Choroid plexus epithelial cell (primary cell): ENCODE data around the gene DALRD3.
A peak's percentile ranks its signal among the peaks of the same experiment; 100 is the strongest.

Experiments used
- DNase-seq: peaks from one replicate; pipeline ENCODE4 v3.0.0-alpha.2; 2010; ENCODE audit warnings: low read depth
- H3K4me3 ChIP-seq: 2 replicates; pipeline ENCODE4 v1.5.1; 2011; ENCODE audit warnings: low read depth, mild to moderate bottlenecking, control low read depth, low read length, moderate library complexity
- TF ChIP-seq, protein P1 (sequence below): conservative IDR thresholded peaks from 2 replicates; pipeline ENCODE4 v1.5.1; 2011; ENCODE audit warnings: low read depth, mild to moderate bottlenecking, control low read depth, inconsistent platforms, low read length, moderate library complexity

The DALRD3 gene

GRCh38 chr3:49017229-49017970 lies 980 bp downstream of the DALRD3 start:
- TF ChIP-seq, protein P1, sequence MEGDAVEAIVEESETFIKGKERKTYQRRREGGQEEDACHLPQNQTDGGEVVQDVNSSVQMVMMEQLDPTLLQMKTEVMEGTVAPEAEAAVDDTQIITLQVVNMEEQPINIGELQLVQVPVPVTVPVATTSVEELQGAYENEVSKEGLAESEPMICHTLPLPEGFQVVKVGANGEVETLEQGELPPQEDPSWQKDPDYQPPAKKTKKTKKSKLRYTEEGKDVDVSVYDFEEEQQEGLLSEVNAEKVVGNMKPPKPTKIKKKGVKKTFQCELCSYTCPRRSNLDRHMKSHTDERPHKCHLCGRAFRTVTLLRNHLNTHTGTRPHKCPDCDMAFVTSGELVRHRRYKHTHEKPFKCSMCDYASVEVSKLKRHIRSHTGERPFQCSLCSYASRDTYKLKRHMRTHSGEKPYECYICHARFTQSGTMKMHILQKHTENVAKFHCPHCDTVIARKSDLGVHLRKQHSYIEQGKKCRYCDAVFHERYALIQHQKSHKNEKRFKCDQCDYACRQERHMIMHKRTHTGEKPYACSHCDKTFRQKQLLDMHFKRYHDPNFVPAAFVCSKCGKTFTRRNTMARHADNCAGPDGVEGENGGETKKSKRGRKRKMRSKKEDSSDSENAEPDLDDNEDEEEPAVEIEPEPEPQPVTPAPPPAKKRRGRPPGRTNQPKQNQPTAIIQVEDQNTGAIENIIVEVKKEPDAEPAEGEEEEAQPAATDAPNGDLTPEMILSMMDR = no peak
- no peak for DNase-seq

GRCh38 chr3:49016414-49017228 lies 1.8 kb downstream of the DALRD3 start:
- TF ChIP-seq, protein P1 = no peak
- H3K4me3 ChIP-seq = no peak overlapping the region
- DNase-seq = no peak

More at GRCh38 chr3:49017229-49017970, 980 bp downstream of the DALRD3 start:
- H3K4me3 ChIP-seq = peak overlapping the region; percentile 88

GRCh38 chr3:49015765-49016164 lies 2.6 kb downstream of the DALRD3 start:
- H3K4me3 ChIP-seq = no peak overlapping the region
- DNase-seq = no peak
- TF ChIP-seq, protein P1 = no peak

- no peak overlapping the region for H3K4me3 ChIP-seq
- TF ChIP-seq, protein P1 = no peak
- DNase-seq = no peak
Observed at GRCh38 chr3:49015072-49015471, 3.3 kb downstream of the DALRD3 start.

DNA sequence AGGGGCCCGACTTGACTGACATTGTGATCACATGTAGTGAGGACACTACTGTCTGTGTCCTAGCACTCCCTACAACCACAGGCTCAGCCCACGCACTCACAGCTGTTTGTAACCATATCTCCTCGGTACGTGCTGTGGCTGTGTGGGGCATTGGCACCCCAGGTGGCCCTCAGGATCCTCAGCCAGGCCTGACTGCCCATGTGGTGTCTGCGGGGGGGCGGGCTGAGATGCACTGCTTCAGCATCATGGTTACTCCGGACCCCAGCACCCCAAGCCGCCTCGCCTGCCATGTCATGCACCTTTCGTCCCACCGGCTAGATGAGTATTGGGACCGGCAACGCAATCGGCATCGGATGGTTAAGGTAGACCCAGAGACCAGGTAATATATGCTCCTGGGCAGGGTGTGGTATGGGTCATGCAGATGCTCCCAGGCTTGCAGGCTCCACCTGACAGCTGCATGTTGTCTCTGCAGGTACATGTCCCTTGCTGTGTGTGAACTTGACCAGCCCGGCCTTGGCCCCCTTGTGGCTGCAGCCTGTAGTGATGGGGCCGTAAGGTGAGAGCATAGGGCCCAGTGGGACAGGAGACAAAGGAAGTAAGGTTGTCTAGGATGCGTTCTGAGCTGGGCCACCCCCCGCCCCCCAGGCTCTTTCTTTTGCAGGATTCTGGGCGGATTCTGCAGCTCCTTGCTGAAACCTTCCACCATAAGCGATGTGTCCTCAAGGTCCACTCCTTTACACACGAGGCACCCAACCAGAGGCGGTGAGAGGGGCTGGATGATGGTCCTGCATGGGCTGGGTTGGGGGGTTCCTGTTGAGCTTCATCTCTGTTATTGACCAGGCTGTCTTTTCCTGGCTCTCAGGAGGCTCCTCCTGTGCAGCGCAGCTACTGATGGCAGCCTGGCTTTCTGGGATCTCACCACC lies 4.4 kb downstream of the DALRD3 start:
- TF ChIP-seq, protein P1 = peak; percentile 81
- H3K4me3 ChIP-seq = no peak overlapping the region
- DNase-seq = peak; percentile 60

DNA sequence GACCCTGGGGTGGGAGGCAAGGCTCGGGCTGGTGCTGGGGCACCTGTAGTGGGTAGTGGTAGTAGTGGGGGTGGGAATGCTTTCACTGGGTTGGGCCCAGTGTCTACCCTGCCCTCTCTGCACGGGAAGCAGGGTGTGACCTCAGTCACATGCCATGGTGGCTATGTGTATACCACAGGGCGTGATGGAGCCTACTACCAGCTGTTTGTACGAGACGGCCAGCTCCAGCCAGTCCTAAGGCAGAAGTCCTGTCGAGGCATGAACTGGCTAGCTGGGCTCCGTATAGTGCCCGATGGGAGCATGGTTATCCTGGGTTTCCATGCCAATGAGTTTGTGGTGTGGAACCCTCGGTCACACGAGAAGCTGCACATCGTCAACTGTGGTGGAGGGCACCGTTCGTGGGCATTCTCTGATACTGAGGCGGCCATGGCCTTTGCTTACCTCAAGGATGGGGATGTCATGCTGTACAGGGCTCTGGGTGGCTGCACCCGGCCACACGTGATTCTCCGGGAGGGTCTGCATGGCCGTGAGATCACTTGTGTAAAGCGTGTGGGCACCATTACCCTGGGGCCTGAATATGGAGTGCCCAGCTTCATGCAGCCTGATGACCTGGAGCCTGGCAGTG lies 5.2 kb downstream of the DALRD3 start:
- no peak overlapping the region for H3K4me3 ChIP-seq
- no peak for DNase-seq
- TF ChIP-seq, protein P1 = no peak
